HuH-7.5 (cell line): ENCODE measurements around the gene HMGCL.

Source experiments
- DNase-seq: peaks from one replicate; pipeline ENCODE4 v3.0.0; 2011; ENCODE audit warnings: low spot score

HMGCL gene

GRCh38 chr1:23776217-23776616 is 49.0 kb downstream of the HMGCL start:
- DNase-seq: no peak

GRCh38 chr1:23774174-23774880 is 50.9 kb downstream of the HMGCL start:
- no peak for DNase-seq

GRCh38 chr1:23772854-23773242 is 52.4 kb downstream of the HMGCL start:
- no peak for DNase-seq

GRCh38 chr1:23772049-23772853 is 53.0 kb downstream of the HMGCL start:
- peak; percentile 47 for DNase-seq

GRCh38 chr1:23768733-23769132 is 56.5 kb downstream of the HMGCL start:
- no peak for DNase-seq

- DNase-seq: no peak
Observed at GRCh38 chr1:23763041-23763577, 62.1 kb downstream of the HMGCL start.

- no peak for DNase-seq
Observed at GRCh38 chr1:23759277-23759676, 66.0 kb downstream of the HMGCL start.

- no peak for DNase-seq
Observed at GRCh38 chr1:23757812-23758211, 67.4 kb downstream of the HMGCL start.

- DNase-seq: no peak
Observed at GRCh38 chr1:23756676-23757075, 68.6 kb downstream of the HMGCL start.

GRCh38 chr1:23752909-23753308 is 72.3 kb downstream of the HMGCL start:
- DNase-seq: no peak
